Liver (tissue), 9 donors: Measurements from ENCODE around the gene ARMC12. TPM values are rescaled to one million over a fixed set of nuclear protein-coding genes. Genes with fewer than 3 reads are reported as not detected.

ENCODE experiments used
- DNase-seq: peaks from one replicate; pipeline ENCODE4 v3.0.0-alpha.2; 2017; ENCODE audit warnings: low spot score
- H3K27ac ChIP-seq, 2 donors: one replicate each; pipeline ENCODE4 v1.7.0; 2013; ENCODE audit warnings: inconsistent platforms in 2 of 2, low read length in 2 of 2, control low read depth in 1 of 2, low read depth in 1 of 2, mild to moderate bottlenecking in 1 of 2
- H3K27me3 ChIP-seq, 4 donors: one replicate each; pipeline versions ENCODE4 v1.6.1 to v1.7.0; 2013; ENCODE audit warnings: low read length in 3 of 4, inconsistent platforms in 1 of 4, mild to moderate bottlenecking in 1 of 4, moderate library complexity in 1 of 4; ENCODE audit not compliant: control insufficient read depth in 4 of 4, insufficient read depth in 4 of 4
- H3K36me3 ChIP-seq, 4 donors: one replicate each; pipeline versions ENCODE4 v1.6.1 to v1.7.0; 2013; ENCODE audit warnings: low read length in 3 of 4, mild to moderate bottlenecking in 3 of 4, low read depth in 1 of 4, moderate library complexity in 1 of 4; ENCODE audit not compliant: control insufficient read depth in 4 of 4, insufficient read depth in 3 of 4
- H3K4me1 ChIP-seq, 4 donors: one replicate each; pipeline versions ENCODE4 v1.6.1 to v1.7.0; 2013; ENCODE audit warnings: low read length in 3 of 4, mild to moderate bottlenecking in 3 of 4, moderate library complexity in 1 of 4; ENCODE audit not compliant: control insufficient read depth in 4 of 4, insufficient read depth in 4 of 4
- H3K4me3 ChIP-seq, 3 donors: one replicate each; pipeline versions ENCODE4 v1.6.1 to v1.7.0; 2013; ENCODE audit warnings: low read length in 3 of 3, control low read depth in 1 of 3, low read depth in 1 of 3, mild to moderate bottlenecking in 1 of 3
- H3K9ac ChIP-seq, 2 donors: one replicate each; pipeline ENCODE4 v1.7.0; 2013; ENCODE audit warnings: low read length in 2 of 2, mild to moderate bottlenecking in 2 of 2, moderate library complexity in 2 of 2, control low read depth in 1 of 2, low read depth in 1 of 2
- H3K9me3 ChIP-seq, 4 donors: one replicate each; pipeline versions ENCODE4 v1.6.1 to v1.7.0; 2013; ENCODE audit warnings: low read length in 3 of 4; ENCODE audit not compliant: control insufficient read depth in 4 of 4
- ATF3 ChIP-seq: IDR thresholded peaks from 2 replicates; pipeline ENCODE4 v1.6.1; 2016; ENCODE audit warnings: antibody characterized with exemption
- CTCF ChIP-seq: fragments of 150-350 bp; IDR thresholded peaks from 2 replicates; pipeline ENCODE4 v1.5.1; 2017; ENCODE audit warnings: improper control_type of control experiment, low read depth, low read length; ENCODE audit not compliant: missing input control
- FOXA1 ChIP-seq: IDR thresholded peaks from 2 replicates; pipeline ENCODE4 v1.6.1; 2016; ENCODE audit warnings: antibody characterized with exemption
- FOXA2 ChIP-seq: IDR thresholded peaks from 2 replicates; pipeline ENCODE4 v1.6.1; 2016; ENCODE audit warnings: antibody characterized with exemption
- HNF4A ChIP-seq, 2 donors: conservative IDR thresholded peaks; 2 replicates each; pipeline ENCODE4 v1.6.1; 2016; ENCODE audit warnings: antibody characterized with exemption in 2 of 2, mild to moderate bottlenecking in 2 of 2
- HNF4G ChIP-seq: IDR thresholded peaks from 2 replicates; pipeline ENCODE4 v1.6.1; 2016; ENCODE audit warnings: antibody characterized with exemption
- JUND ChIP-seq, 2 donors: IDR thresholded peaks; 2 replicates each; pipeline ENCODE4 v1.6.1; 2016; ENCODE audit warnings: antibody characterized with exemption in 2 of 2
- MAX ChIP-seq: IDR thresholded peaks from 2 replicates; pipeline ENCODE4 v1.6.1; 2016; ENCODE audit warnings: antibody characterized with exemption
- NR2F2 ChIP-seq: IDR thresholded peaks from 2 replicates; pipeline ENCODE4 v1.6.1; 2016; ENCODE audit warnings: antibody characterized with exemption
- REST ChIP-seq: IDR thresholded peaks from 2 replicates; pipeline ENCODE4 v1.6.1; 2016; ENCODE audit warnings: antibody characterized with exemption, mild to moderate bottlenecking
- RXRA ChIP-seq, 2 donors: IDR thresholded peaks; 2 replicates each; pipeline ENCODE4 v1.6.1; 2017 to 2018; ENCODE audit warnings: antibody characterized with exemption in 2 of 2, mild to moderate bottlenecking in 1 of 2
- SP1 ChIP-seq: IDR thresholded peaks from 2 replicates; pipeline ENCODE4 v1.6.1; 2018; ENCODE audit warnings: antibody characterized with exemption, mild to moderate bottlenecking
- TAF1 ChIP-seq: conservative IDR thresholded peaks from 2 replicates; pipeline ENCODE4 v1.6.1; 2016; ENCODE audit warnings: antibody characterized with exemption, mild to moderate bottlenecking
- YY1 ChIP-seq: IDR thresholded peaks from 2 replicates; pipeline ENCODE4 v1.6.1; 2016; ENCODE audit warnings: antibody characterized with exemption, mild to moderate bottlenecking
- whole genome bisulfite sequencing: extraction: QIAGEN DNeasy Blood & Tissue Kit; methylation state at CpG from one replicate; pipeline ENCODE4 v1.1.7; 2013; 5-methylcytosine and 5-hydroxymethylcytosine counted together
- polyA plus RNA-seq, 2 donors: library from polyadenylated mRNA; stranded (reverse) in 1 of 2; unstranded in 1 of 2; fragments of 200-250 nt in 1 of 2; fragments of >200 nt in 1 of 2; fragmentation: Nextera tagmentation in 1 of 2; extraction: Ambion mirVana in 1 of 2; gene quantifications; one replicate each; pipeline versions ENCODE4 v1.2.1 to v1.2.3, GENCODE V29; 2013 to 2015
- total RNA-seq, 2 donors: library from RNA; depleted of rRNA; stranded (reverse); fragments of >200 nt; gene quantifications; one replicate each; pipeline ENCODE4 v1.2.3, GENCODE V29; 2014
- donor health status: healthy.
- donor health status: healthy.
- donor health status: healthy.
- donor health status: healthy.
- donor health status: healthy.

ARMC12 gene
- total and polyA plus RNA-seq, 4 donors: 0.42 to 0.64 (median 0.43) TPM; not detected in 1

GRCh38 chr6:35780719-35781118 is 43.9 kb downstream of the ARMC12 start, which contains the start of gene CLPSL1 (continued):
- TF ChIP-seq CTCF (no peak), JUND (IDR thresholded peaks at IDR 0.05) (no peak), MAX (no peak), RXRA (IDR thresholded peaks at IDR 0.05) (no peak), YY1 (no peak), HNF4A (conservative IDR thresholded peaks at IDR 0.05) (no peak), FOXA2 (no peak)

GRCh38 chr6:35781290-35781689 is 44.5 kb downstream of the ARMC12 start:
- Histone ChIP-seq H3K4me1 (peaks cover 0 to 5% (median 2%) of the 10 kb centered on the region in 4 donors), H3K9ac (no peak overlapping the region), H3K36me3 (no peaks in the 10 kb centered on the region), H3K27ac (no peak overlapping the region), H3K9me3 (no peaks in the 10 kb centered on the region), H3K4me3 (no peak overlapping the region), H3K27me3 (no peaks in the 10 kb centered on the region)
- no peak for DNase-seq
- no peak for TF ChIP-seq JUND (IDR thresholded peaks at IDR 0.05)
- TF ChIP-seq HNF4G: no peak
- TF ChIP-seq ATF3: no peak
- TF ChIP-seq MAX: no peak
- no peak for TF ChIP-seq NR2F2
- no peak for TF ChIP-seq REST
- no peak for TF ChIP-seq SP1
- no peak for TF ChIP-seq TAF1
- TF ChIP-seq FOXA1: no peak
- 93% methylated on average over 2 of the region's 2 CpGs for WGBS

- H3K27ac ChIP-seq: no peak overlapping the region
- 40% methylated on average over 3 of the region's 3 CpGs for WGBS
- H3K27me3 ChIP-seq: peaks cover 0 to 3% (median 0%) of the 10 kb centered on the region in 4 donors
- no peak overlapping the region for H3K4me3 ChIP-seq
- H3K9me3 ChIP-seq: no peaks in the 10 kb centered on the region
- no peak overlapping the region for H3K9ac ChIP-seq
- H3K36me3 ChIP-seq: no peaks in the 10 kb centered on the region
- TF ChIP-seq SP1 (no peak), HNF4A (conservative IDR thresholded peaks at IDR 0.05) (peak in 1 of 2 donors; percentile 20)
- DNase-seq: no peak
- H3K4me1 ChIP-seq: peaks cover 0 to 3% (median under 1%) of the 10 kb centered on the region in 4 donors
Measured at GRCh38 chr6:35782424-35782823, 45.6 kb downstream of the ARMC12 start.
